ENCODE results near the gene IMPA2. TPM values are rescaled to one million over a fixed set of nuclear protein-coding genes. Genes with fewer than 3 reads are reported as not detected.

Gene IMPA2
- total RNA-seq, 1 experiment from 2014 or later = 37.6 TPM

DNA sequence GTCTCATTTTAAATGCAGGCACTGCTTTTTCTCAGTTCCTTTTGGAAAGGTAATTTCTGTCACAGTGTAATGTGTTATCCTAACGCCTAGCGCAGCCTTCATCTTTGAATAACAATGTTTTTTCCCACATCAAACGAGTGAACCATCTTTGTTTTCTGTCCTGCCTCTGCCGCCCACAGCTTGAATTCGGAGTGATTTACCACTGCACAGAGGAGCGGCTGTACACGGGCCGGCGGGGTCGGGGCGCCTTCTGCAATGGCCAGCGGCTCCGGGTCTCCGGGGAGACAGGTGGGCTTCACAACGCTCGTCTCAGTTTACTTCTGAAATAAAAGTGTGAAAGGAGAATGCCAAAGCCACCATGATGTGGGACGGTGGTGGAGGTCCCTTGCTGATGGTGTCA lies 32.8 kb downstream of the IMPA2 start:
- BruUV-seq (replicated peaks) = no TSS peak
- ChIA-PET CTCF (no interaction called here), POLR2A (no interaction called here)
- ATAC-seq = no peak
- Histone ChIP-seq H3K4me3 (ENCODE audit: low read depth in 2 of 2, low read length in 2 of 2) (no peak overlapping the region), H3K27ac (ENCODE audit: low read length) (no peak overlapping the region), H3K4me1 (ENCODE audit: control insufficient read depth, insufficient read depth, low read length) (no peaks in the 10 kb centered on the region), H3K27me3 (ENCODE audit: control insufficient read depth, insufficient read depth, low read length) (no peaks in the 10 kb centered on the region), H3K36me3 (ENCODE audit: control insufficient read depth, insufficient read depth, low read length) (no peaks in the 10 kb centered on the region), H3K9me3 (ENCODE audit: control insufficient read depth, insufficient read depth, low read depth, low read length) (no peaks in the 10 kb centered on the region)
- TF ChIP-seq SIN3A (IDR thresholded peaks at IDR 0.05; ENCODE audit: borderline replicate concordance, insufficient read depth, low read depth, low read length) (no peak), POLR2AphosphoS5 (IDR thresholded peaks at IDR 0.05; ENCODE audit: low read depth, low read length) (no peak), TCF7L2 (IDR thresholded peaks at IDR 0.05; ENCODE audit: low read depth, low read length) (no peak), REST (IDR thresholded peaks at IDR 0.05; ENCODE audit: insufficient read depth in 1 of 2, low read depth in 2 of 2, low read length in 1 of 2) (no peak)
- TF ChIP-seq, protein P1, sequence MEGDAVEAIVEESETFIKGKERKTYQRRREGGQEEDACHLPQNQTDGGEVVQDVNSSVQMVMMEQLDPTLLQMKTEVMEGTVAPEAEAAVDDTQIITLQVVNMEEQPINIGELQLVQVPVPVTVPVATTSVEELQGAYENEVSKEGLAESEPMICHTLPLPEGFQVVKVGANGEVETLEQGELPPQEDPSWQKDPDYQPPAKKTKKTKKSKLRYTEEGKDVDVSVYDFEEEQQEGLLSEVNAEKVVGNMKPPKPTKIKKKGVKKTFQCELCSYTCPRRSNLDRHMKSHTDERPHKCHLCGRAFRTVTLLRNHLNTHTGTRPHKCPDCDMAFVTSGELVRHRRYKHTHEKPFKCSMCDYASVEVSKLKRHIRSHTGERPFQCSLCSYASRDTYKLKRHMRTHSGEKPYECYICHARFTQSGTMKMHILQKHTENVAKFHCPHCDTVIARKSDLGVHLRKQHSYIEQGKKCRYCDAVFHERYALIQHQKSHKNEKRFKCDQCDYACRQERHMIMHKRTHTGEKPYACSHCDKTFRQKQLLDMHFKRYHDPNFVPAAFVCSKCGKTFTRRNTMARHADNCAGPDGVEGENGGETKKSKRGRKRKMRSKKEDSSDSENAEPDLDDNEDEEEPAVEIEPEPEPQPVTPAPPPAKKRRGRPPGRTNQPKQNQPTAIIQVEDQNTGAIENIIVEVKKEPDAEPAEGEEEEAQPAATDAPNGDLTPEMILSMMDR (IDR thresholded peaks at IDR 0.05) = no peak
- intact Hi-C loops (cut with micrococcal nuclease; ENCODE audit: unreplicated experiment) = no loop called here
- DNase-seq (ENCODE audit: low read depth, low spot score) = no peak
- in situ Hi-C loops (cut with HindIII; ENCODE audit: low pct_unique_long_range_greater_than_20kb, low sequenced_read_pairs) = loop anchor here (25.0 kb wide), 1 partner anchor 102 kb away; the partner anchor contains the start of gene MPPE1

GRCh38 chr18:12014521-12015415 lies 33.5 kb downstream of the IMPA2 start:
- ChIA-PET POLR2A (no interaction called here), CTCF (no interaction called here)
- H3K4me3 ChIP-seq (ENCODE audit: low read depth in 2 of 2, low read length in 2 of 2) = no peak overlapping the region
- no peak for DNase-seq (ENCODE audit: low read depth, low spot score)
- intact Hi-C loops (cut with micrococcal nuclease; ENCODE audit: unreplicated experiment) = no loop called here
- ATAC-seq = no peak
- no peaks in the 10 kb centered on the region for H3K36me3 ChIP-seq (ENCODE audit: control insufficient read depth, insufficient read depth, low read length)
- no peak overlapping the region for H3K27ac ChIP-seq (ENCODE audit: low read length)
- no peaks in the 10 kb centered on the region for H3K27me3 ChIP-seq (ENCODE audit: control insufficient read depth, insufficient read depth, low read length)
- no peaks in the 10 kb centered on the region for H3K9me3 ChIP-seq (ENCODE audit: control insufficient read depth, insufficient read depth, low read depth, low read length)
- in situ Hi-C loops (cut with HindIII; ENCODE audit: low pct_unique_long_range_greater_than_20kb, low sequenced_read_pairs) = loop anchor here (25.0 kb wide), 1 partner anchor 102 kb away; the partner anchor contains the start of gene MPPE1
- BruUV-seq (replicated peaks) = no TSS peak
- no peaks in the 10 kb centered on the region for H3K4me1 ChIP-seq (ENCODE audit: control insufficient read depth, insufficient read depth, low read length)
- TF ChIP-seq TCF7L2 (IDR thresholded peaks at IDR 0.05; ENCODE audit: low read depth, low read length) (no peak), POLR2AphosphoS5 (IDR thresholded peaks at IDR 0.05; ENCODE audit: low read depth, low read length) (no peak), REST (IDR thresholded peaks at IDR 0.05; ENCODE audit: insufficient read depth in 1 of 2, low read depth in 2 of 2, low read length in 1 of 2) (no peak), SIN3A (IDR thresholded peaks at IDR 0.05; ENCODE audit: borderline replicate concordance, insufficient read depth, low read depth, low read length) (no peak)
- TF ChIP-seq, protein P1 (IDR thresholded peaks at IDR 0.05) = no peak
